ENCODE results near the gene TSPAN5.

Gene TSPAN5

DNA sequence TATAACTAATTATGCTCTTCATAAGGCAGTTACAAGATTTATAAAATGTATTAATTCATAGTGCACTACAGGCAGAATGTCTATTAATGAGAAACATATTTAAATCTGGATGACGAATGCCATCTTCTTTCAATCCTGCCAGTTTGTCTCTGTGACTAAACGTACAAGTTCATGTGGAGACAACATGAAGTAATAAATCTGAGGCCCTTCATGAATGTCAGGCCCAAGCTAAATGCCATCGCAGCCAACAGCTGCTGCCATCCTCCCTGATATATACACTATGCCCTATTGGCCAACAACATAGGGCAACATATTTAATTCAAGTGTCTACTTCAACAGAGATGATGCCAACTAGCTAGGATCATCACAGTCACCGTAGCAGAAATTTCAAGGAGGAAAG lies 43.7 kb downstream of the TSPAN5 start:
- no peak for DNase-seq

DNA sequence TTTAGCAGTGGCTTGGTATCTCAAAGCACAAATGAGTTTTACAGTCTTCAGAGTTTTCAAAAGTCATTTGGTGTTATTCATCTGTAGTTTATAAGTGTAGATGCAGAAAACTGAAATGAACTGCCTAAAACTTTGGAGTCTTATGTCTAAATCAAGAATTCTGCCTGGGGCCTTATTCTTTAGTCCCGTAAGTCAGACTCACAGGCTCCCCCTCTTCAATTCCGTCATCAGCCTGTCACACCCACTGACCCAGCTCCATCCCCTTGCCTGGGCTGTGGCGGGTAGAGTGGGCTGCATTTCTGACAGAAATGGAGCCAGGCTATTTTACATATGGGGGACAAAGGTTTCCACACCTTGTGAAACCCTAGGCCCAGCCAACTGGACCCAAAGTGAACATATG lies 44.3 kb downstream of the TSPAN5 start:
- no peak for DNase-seq

DNA sequence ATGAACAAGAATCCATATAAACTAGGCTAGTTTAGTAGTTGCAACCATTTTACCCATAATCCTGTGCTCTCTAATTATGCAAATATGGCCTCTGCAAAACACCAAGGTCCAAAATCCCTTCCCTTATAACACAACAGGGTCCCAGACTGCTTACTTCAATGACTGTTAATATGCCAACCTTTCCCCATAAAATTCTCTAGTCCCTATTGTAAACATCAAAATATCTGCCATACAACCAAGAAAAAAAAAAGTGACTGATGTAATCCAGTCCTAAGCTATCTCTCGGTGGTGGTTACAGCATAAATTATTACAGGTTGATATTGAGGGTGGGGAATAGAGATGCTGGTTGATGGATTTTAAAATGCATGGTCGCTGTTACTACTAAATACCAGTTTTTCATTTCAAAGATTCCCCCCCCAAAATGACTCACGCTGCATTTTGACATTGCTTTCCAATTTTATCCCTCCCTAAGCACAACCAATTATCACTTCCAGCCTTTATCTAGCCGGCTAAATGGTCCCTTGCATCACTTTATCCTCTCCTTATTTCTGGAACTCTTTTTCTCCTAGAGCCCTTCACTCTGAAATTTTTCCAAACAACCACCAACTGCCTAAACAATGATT lies 44.8 kb downstream of the TSPAN5 start:
- no peak for DNase-seq

DNA sequence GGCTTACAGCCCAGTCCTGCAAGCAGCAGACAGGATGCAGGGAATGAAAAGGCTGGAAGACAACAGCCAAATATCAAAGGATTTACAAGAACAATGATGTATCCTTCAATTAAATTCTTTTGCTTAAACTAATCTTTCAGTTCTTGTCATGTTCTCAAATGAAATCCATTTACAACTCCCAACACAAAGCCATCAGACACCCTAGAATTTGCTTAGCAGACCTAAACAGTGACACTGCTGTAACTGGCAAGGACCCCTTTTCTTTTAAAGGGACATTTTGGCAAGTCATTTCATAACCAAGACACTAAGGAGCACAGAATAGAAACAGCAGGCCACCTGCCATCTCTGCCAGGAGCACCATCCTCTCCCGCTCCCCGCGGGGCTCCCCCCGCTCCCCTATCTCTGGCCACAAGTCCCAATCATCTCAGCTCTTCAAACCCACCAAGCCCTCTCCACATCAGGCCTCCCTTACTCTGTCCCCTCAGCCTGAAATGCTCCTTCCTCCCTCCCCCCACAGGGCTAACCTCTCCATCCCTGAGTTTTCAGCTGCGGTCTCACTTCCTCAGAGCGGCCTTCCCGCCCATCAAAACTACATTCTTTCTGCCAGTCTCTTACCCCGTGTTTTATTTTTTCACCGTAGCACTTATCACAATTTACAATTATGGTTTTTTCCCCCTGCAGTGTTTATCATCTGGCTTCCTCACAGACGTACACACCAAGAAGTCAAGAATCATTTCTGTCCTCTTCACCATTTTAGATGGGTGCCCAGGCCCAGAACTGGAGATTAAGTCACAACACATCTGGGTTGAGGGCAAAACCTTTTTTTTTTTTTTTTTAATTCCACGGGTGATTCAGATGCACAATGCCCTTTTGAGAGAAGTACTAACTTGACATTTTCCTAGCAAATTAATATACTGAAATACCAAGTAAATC lies 45.8 kb downstream of the TSPAN5 start:
- DNase-seq, result no peak

DNA sequence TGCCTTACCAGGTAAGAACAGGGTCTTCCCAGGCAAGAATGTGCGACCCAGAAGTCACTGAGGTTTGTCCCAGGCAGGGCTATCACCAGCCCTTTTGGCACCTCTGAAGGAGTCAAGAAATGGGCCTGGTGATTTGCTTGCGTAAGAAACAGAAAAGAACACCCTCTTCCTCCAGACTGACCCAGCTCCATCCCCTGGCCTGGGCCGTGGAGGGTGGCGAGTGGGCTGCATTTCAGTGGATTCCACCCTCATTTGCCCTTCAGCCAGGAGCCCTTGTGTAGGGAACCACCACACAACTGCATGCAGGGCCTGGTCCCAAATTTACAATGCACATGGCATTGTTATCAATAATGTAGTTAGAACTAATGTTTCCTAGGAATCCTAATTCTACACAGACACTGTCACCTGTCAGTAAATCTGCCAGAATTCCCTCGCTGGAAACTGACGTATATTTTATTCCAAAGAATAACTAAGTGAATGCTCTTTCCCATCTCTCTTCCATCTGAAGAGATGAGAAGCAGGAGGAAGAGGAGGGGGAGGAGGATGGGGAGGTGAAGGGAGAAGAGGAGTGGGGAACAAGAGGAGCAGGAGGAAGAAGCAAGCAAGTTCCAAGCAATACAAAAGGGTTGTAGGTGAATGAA lies 46.6 kb downstream of the TSPAN5 start:
- no peak for DNase-seq

DNA sequence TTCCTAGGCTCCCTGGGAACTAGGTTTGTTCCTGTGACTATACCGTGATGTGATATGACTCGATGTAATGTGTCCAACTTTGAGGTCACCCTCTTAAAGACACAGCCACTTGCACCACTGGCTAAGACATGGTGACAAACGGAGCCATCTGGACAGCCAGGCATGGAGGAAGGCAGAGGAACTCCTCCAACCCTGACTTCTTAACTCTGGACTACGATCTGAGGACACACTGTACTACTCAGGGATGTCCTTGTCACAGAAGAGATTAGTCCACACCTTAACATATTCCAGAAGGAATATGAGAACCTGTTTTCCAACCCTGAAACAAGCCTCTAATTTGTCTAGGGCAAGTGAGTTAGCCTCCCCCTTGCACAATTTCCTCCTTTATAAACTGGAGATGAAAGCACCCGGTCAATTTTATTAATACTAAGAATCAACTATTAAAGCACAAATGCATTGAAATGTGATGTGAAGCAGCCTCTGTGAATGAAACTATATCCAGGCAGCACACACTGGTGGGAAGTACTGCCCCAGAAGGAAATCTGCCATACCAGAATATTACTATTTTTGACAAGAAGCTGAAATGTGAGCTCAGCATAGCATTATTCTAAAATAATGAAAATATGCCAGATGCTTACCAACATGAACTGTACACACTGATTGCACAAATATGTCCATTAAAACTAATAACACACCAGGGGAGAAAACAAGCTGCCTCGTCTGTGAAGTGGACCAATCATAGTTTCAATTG lies 47.3 kb downstream of the TSPAN5 start:
- DNase-seq, result no peak

DNA sequence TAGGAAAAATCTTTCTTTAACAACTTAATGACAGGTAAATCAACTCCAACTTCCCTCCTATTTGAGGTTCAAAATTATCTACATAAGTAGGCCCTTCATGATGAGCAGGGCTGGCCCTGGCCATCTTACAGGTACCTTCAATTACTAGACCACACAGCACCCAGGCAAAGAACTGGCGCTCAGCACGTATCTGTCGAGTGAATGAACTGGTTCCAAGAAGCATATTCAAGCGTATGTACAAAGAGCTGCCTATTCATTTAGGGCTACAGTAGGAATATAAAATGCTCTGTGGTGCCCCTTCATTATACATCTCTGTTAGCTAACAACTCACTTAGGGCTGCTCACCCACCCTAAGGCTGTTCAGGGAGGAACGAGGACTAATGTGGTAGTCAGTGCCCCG lies 48.0 kb downstream of the TSPAN5 start:
- DNase-seq, result no peak

DNA sequence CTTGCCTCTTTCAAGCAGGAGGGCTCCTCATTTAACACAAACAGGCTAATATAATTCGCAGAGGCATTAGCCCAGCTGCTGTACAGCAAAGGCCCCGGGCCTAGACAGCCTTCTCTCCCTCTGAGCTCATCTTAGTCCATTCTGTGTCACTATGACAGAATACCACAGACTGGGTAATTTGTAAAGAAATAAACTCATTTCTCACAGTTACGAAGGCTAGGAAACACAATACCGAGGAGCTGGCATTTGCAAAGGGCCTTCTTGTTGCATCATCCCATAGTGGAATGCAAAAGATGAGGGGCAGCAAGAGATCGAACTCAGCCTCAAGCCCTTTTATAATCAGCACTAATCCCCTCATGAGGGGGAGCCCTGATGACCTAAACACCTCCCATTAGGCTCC lies 48.5 kb downstream of the TSPAN5 start:
- no peak for DNase-seq

DNA sequence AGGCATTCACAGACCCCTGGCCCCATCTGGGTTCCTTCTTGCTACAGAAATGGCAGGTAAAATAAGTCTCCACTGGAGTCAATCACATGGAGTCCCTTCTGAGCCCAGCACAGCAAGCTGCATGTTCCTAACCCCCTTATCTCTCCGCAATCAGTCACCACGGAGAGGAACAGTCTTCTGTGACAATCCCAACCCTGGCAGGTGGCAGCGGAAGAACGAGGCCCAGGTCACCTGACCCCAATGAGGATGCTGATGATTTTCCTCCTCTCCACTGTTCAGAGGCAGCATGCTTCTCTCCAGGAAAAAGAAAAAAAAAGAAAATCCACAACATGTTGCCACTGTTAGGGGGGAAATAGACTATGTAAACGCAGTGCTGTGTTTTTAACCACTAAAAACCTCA lies 50.1 kb downstream of the TSPAN5 start:
- no peak for DNase-seq

DNA sequence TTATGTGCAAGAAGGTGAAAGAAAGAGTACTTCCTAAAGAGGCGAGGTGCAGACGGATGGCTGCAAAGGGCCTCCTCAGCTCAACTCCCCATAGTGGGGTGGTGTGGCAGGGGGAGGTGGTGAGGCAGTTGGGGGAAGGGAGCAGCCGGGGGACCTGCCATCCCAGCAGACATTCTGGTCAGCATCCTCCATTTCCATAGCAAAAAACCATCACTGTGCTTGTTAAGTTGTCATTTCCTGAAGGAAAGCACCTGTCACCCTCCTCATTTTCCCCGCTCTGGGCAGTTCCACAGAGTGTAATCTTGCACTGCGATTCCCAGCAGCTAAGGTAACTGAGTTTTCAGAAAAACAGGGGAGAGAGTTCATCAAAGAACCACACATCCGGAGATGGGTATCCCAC lies 51.5 kb downstream of the TSPAN5 start:
- no peak for DNase-seq

DNA sequence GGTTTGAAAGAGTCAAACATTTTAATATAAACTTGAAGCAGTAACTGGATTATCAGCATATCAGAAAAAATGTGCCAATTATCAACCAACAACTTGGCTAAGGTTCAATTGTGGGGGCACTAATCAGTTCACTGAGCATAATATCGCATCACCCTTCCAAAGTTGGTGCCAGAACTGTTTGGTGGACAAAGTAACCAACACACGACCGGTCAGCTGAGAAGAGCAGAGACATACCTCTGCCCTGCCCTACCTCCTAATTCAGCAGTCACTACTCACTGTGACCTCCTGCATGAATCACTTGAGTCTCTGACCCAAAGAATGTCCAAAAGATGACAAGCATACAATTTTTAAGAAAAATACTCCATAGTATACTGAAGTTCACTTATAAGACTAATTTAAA lies 53.2 kb downstream of the TSPAN5 start:
- no peak for DNase-seq

DNA sequence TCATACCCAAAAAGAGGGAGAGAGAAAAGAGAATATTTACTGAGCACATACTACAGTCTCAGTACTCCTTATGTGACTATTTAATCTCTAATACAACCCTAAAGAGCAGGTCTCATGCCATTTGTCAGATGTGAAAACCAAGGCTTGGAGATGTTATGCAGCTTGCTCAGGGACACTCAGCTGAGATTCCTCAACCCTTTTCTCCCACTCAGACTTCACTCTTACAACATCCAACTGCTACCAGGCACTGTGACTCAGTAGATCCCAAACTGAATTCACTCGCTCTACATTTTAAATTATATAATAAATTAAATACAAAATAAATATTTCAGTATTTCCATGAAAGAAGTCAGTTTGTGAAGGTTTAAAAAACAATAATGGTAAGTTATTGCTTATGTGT lies 53.7 kb downstream of the TSPAN5 start:
- DNase-seq, result no peak

DNA sequence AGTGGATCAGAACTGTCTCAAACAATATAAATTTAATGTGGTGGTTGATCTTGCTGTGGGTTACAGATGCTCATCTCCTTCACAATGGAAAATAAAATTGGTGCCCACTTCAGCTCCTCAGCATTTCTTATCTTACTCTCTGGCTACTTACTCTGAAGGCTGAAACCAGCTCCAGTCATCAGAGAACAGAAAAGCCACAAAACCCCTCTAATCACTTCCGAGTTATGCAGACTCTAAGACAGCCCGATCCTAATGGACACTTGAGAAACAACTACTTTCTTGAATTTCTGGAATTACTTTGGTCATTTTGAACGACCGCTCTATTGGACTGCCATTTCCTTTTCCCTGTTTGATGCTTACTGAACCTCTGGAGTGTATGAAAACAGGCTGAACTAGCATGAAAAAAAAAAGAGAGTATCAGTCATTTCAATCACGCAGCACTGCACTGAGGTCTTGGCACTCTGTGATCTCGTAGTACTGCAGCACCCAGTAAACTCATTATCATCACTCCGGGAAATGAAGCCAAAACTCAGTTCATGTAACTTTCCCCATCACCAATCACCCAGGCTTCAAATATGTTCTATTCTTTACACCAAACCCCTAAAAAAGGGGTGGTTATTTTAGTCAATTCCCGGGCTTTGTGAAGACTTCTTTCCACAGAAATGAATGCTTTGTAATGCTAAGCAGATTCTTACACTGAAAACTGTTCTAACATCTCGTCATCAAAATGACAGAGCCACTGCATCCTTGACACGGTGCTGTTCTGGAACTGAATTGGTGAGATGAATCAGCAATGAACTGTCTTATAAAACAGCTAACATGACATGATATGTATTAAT lies 54.5 kb downstream of the TSPAN5 start:
- no peak for DNase-seq

DNA sequence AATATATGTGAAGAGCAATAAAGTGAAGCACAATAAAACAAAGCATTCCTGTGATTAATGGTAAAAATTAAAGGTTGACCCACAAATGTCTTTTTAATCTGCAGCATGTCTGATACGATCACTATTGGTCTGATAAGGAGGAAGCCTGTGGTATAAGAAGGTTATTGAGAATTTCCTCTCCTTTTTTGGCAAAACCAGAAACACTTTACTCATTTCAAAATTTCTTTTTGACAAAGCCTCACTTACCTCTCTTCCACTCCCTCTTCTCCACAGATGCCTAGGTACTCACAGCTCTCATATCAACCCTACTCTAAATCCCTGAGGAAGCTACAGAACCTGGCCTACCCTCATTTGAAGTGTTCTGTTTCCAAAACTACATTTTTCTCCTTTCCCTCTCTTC lies 56.1 kb downstream of the TSPAN5 start:
- DNase-seq, result no peak

DNA sequence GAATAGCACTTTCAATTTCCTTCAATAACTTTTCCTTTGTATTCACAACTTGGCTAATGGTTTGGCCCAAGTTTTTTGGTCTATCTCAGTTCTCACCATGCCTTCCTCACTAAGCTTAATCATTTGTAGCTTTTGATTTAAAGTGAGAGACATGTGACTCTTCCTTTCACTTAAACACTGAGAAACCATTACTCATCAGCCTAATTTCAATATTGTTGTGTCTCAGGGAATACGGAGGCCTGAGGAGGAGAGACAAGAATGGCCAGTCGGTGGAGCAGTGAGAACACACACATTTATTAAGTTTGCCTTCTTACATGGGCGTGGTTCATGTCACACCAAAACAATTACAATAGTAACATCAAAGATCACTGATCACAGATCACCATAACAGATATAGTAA lies 56.7 kb downstream of the TSPAN5 start:
- DNase-seq, result no peak

DNA sequence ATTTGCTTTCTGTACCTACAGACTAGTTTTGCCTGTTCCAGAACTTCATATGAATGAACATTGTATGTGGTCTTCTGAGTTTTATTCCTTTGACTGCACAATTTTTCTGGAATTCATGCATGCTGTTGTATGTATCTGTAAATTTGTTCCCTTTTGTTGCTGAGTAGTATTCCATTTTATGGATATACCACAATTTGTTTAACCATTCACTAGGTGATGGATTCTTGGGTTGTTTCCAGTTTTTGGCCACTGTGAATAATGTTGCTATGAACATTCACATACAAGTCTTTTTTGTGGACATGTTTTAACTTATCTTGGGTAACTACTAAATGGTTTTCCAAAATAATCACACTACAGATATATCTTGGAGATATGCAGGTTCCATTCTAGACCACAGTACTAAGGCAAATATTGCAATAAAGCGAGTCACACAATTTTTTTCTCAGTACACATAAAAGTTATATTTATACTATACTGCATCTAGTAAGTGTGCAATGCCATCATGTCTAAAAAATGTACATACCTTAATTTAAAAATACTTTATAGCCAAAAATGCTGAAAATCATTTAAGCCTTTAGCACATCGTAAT lies 58.7 kb downstream of the TSPAN5 start:
- no peak for DNase-seq

DNA sequence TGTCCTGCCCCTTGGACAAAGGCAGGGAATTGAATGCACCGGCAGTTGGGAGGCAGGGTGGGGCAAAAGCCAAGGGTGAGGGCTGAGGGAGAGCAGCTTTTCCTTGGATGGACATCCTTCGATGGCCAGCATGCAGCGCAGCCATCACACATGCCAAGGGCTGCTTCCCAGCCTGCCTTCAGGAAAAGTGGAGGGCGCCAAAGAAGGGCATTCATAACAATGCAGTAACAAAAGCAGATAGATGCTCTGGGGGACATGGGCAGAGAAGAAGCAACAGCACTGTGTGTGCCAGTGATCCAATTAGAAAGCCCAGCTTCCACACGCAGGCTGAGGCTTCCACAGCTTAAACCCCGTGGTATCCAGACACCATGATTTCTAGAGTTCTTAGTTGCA lies 71.5 kb downstream of the TSPAN5 start:
- DNase-seq, result no peak

DNA sequence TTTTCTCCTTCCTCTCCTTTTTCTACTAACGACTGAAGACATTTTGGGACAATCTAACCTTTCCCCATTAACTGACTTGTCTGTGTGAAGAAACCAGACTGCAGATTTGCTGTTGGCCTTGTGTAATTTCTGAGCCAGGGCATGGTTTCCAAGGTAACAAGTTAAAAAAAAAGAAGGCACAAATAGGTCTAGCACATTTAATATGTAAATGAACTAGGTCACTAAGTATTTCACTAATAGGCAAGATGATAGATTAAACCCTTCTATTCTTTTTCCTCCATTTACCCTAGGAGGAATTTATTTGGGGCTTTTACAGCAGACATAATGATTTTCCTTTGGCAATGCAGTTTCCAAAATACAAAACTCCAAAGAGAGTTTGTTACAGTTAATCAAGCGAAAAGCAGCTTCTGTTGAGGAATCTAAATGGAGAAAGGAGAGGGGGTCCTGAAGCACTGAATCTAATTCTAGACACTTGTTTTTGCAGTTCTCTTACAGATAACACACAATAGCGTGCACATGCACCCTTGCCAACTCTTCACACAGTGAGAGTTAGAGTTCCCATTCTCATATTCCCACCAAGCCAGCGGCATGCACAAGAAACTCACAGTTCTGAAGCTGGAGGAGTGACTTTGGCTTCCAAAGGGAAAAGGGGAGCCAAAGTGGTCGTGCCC lies 72.0 kb downstream of the TSPAN5 start:
- no peak for DNase-seq

DNA sequence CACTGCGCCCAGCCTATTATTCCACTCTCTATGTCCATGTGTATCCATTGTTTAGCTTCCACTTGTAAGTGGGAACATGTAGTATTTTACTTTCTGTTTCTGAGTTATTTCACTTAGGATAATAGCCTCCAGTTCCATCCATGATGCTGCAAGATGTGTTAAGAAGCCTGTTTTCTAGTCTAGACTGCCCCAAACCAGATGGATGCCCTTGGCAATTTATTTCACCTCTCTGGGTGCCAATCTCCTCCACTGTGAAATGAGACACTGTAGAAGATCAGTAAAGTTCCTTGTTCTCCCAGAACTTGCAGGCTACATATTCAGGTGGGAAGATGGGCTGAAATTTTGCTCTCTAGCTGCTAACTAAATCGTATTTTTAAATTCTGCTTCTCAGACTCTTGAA lies 72.8 kb downstream of the TSPAN5 start:
- DNase-seq, result no peak

DNA sequence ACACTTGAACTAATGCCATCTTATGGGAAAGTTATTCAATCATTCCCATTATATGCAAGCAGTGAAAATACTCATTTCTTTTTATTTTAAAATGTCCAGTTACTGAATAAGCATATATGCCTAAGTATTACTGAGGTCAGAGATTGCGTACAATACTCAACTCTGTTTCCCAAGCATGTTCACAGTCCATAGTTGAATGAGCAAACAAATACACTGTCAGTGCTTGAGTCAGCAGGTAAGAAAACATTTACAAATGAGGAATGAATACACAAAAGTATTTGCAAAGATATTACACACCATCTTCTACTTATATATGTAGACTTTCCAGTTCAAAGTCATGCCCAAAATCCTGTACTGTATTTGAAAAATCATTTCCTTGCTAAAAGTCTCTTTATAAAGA lies 74.1 kb downstream of the TSPAN5 start:
- DNase-seq, result no peak

DNA sequence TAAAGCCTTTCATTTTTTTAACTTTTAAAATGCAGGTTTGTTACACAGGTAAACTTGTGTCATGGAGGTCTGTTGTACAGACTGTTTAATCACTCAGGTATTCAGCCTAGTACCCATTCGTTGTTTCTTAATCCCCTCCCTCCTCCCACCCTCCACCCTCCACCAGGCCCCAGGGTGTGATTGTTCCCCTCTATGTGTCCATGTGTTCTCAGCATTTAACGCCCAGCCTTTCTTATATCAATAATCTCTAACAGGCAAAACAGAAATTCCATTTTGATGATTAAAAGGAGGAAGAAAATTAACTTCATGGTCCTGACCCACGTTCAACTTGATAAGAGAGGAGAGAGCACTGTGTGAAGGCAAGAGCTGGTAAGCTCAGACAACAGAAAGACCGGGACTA lies 75.1 kb downstream of the TSPAN5 start:
- no peak for DNase-seq

DNA sequence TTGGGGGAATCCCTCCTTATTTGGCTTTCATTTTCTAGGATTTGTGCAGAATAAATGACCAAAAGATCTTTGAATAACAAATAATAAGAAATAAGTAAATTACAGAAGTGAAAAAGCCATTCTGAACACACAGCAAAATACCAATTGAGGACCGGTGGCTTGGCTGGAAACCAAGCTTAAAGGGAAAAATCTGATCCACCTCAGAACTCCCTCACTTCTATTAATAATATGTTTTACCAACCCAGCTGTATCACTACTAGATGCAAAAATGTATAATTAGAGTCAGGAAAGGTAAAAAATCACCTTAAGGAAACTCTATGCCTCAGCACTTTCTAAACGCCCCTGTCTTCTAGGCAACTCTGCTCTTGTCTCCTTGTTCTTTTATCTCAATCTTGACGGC lies 77.3 kb downstream of the TSPAN5 start:
- DNase-seq, result no peak

All from islet precursor cell (in vitro differentiated cells).